ENCODE results near the gene CBX6.

DNA sequence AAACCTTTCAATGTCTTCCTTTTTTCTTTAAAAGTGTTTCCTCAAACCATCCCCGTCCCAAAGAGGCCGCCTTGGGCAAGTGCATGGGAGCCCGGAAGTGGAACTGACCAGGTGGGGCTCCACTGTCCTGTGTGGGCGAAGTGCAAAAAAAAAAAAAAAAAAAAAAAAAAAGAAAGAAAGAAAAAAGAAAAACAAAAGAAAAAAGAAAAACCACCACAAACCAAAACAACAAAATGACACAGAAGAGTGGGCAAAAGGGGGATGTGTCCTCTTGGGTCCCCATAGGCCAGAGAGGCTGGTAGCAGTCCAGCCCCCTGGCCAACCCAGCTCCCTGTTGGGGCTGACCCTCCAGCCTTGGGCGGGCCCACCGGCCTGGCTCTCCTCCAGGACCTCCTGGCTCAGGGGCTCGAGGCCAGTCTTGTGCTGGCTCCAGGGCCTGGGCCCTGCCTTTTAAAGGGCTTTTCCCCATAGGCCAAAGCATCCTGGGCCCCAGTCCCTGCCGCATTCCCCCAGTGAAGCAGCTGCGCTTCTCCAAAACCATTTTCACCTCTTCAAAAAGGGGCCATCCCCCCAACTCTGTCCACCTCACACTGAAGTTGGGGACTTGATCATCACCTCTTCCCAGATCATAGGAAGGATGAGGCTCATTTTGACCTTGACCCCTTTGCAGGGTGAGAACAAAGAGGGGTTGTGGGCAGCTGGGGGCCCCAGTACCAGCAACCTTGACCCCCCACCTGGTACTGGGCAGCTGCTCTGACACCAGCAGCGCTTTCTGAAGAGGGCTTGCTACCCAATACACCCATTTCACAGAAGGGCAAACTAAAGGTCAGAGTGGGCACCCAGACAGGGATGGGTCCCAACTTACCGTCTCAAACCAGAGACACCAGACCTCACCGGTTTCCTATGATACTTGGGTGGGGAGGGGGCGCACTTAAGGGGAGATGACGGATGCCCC lies 9.4 kb downstream of the CBX6 start:
- TF ChIP-seq POLR2A (IDR thresholded peaks at IDR 0.05; ENCODE audit: low read length), result no peak
- no peak for TF ChIP-seq GATA1 (IDR thresholded peaks at IDR 0.05; ENCODE audit: low read depth, low read length)

Measured in erythroblast (primary cell).